MCF 10A (cell line): ENCODE data around the gene SHOX. TPM values are rescaled to one million over a fixed set of nuclear protein-coding genes. Genes with fewer than 3 reads are reported as not detected.

Source experiments
- BruUV-seq: library from RNA; stranded (reverse); fragments of 400-500 nt; replicated peaks from 2 replicates; lab custom pipeline; 2021; lab: Mats Ljungman, UMichigan
- CTCF ChIA-PET: fragments of 300-600 bp; sonication (Branson Sonifier 250); formaldehyde crosslinking; extraction: SDS; loops from one replicate; lab custom pipeline; 2021; ENCODE audit warnings: antibody characterized with exemption, inconsistent platforms; lab: Yijun Ruan, JAX
- POLR2A ChIA-PET: fragments of 300-600, 350-650 bp; sonication (Branson Sonifier 250); formaldehyde crosslinking; extraction: SDS; loops from one replicate; lab custom pipeline; 2020; ENCODE audit warnings: antibody characterized with exemption, inconsistent platforms; lab: Yijun Ruan, JAX
- DNase-seq: peaks from one replicate; pipeline ENCODE4 v3.0.0-alpha.2; 2018; ENCODE audit not compliant: unreplicated experiment
- H3K27ac Mint-ChIP-seq: one replicate; pipeline ENCODE4 v1.8.0; 2022; ENCODE audit warnings: mild to moderate bottlenecking, low read depth, mixed read lengths; ENCODE audit not compliant: unreplicated experiment
- H3K27me3 Mint-ChIP-seq: one replicate; pipeline ENCODE4 v1.8.0; 2022; ENCODE audit warnings: mixed read lengths; ENCODE audit not compliant: insufficient read depth, unreplicated experiment
- H3K36me3 Mint-ChIP-seq: one replicate; pipeline ENCODE4 v1.8.0; 2022; ENCODE audit warnings: mild to moderate bottlenecking, moderate library complexity, mixed read lengths; ENCODE audit not compliant: insufficient read depth, unreplicated experiment
- H3K4me1 Mint-ChIP-seq: one replicate; pipeline ENCODE4 v1.8.0; 2022; ENCODE audit warnings: mixed read lengths; ENCODE audit not compliant: insufficient read depth, unreplicated experiment
- H3K4me3 Mint-ChIP-seq: one replicate; pipeline ENCODE4 v1.8.0; 2022; ENCODE audit warnings: mild to moderate bottlenecking, moderate library complexity, mixed read lengths; ENCODE audit not compliant: unreplicated experiment
- H3K9me3 Mint-ChIP-seq: one replicate; pipeline ENCODE4 v1.8.0; 2022; ENCODE audit warnings: mixed read lengths; ENCODE audit not compliant: unreplicated experiment
- CTCF ChIP-seq: fragments of 200-600 bp; IDR thresholded peaks from one replicate; pipeline ENCODE4 v1.8.0; 2022; ENCODE audit warnings: antibody characterized with exemption, mild to moderate bottlenecking; ENCODE audit not compliant: unreplicated experiment
- intact Hi-C: fragments of 100-400 bp; cut with micrococcal nuclease; formaldehyde crosslinking; loops from 2 replicates; pipeline ENCODE4 v1.14.1; 2022
- total RNA-seq: library from RNA; stranded (reverse); gene quantifications from 2 replicates; pipeline ENCODE4 v1.2.3, GENCODE V29; 2022

SHOX gene
- total RNA-seq, 1 experiment from 2014 or later: not detected

GRCh38 chrX:694800-695199, 64.2 kb downstream of the SHOX start:
- CTCF ChIA-PET: no interaction called here
- H3K36me3 Mint-ChIP-seq: no peaks in the 10 kb centered on the region
- BruUV-seq: no TSS peak
- no peaks in the 10 kb centered on the region for H3K27me3 Mint-ChIP-seq
- H3K4me3 Mint-ChIP-seq: no peak overlapping the region
- POLR2A ChIA-PET: no interaction called here
- no peaks in the 10 kb centered on the region for H3K4me1 Mint-ChIP-seq
- no peak overlapping the region for H3K27ac Mint-ChIP-seq
- intact Hi-C loops: no loop called here
- peaks cover 23% of the 10 kb centered on the region for H3K9me3 Mint-ChIP-seq
- no peak for DNase-seq
- no peak for TF ChIP-seq CTCF

GRCh38 chrX:698206-698605, 67.6 kb downstream of the SHOX start:
- BruUV-seq: no TSS peak
- no peak for DNase-seq
- H3K27ac Mint-ChIP-seq: no peak overlapping the region
- TF ChIP-seq CTCF: no peak
- peaks cover 30% of the 10 kb centered on the region for H3K9me3 Mint-ChIP-seq
- H3K4me1 Mint-ChIP-seq: no peaks in the 10 kb centered on the region
- ChIA-PET POLR2A (no interaction called here), CTCF (no interaction called here)
- no peaks in the 10 kb centered on the region for H3K27me3 Mint-ChIP-seq
- no peaks in the 10 kb centered on the region for H3K36me3 Mint-ChIP-seq
- intact Hi-C loops: no loop called here
- H3K4me3 Mint-ChIP-seq: no peak overlapping the region

GRCh38 chrX:700936-701335, 70.3 kb downstream of the SHOX start:
- POLR2A ChIA-PET: no interaction called here
- CTCF ChIA-PET: no interaction called here
- no peak overlapping the region for H3K4me3 Mint-ChIP-seq
- no peak for DNase-seq
- H3K36me3 Mint-ChIP-seq: peaks cover 1% of the 10 kb centered on the region
- no peak for TF ChIP-seq CTCF
- H3K27me3 Mint-ChIP-seq: no peaks in the 10 kb centered on the region
- H3K9me3 Mint-ChIP-seq: peaks cover 41% of the 10 kb centered on the region
- no TSS peak for BruUV-seq
- H3K27ac Mint-ChIP-seq: no peak overlapping the region
- intact Hi-C loops: no loop called here
- H3K4me1 Mint-ChIP-seq: no peaks in the 10 kb centered on the region

- H3K36me3 Mint-ChIP-seq: peaks cover 4% of the 10 kb centered on the region
- H3K27me3 Mint-ChIP-seq: no peaks in the 10 kb centered on the region
- no TSS peak for BruUV-seq
- CTCF ChIA-PET: no interaction called here
- no peaks in the 10 kb centered on the region for H3K4me1 Mint-ChIP-seq
- TF ChIP-seq CTCF: no peak
- H3K4me3 Mint-ChIP-seq: no peak overlapping the region
- peaks cover 41% of the 10 kb centered on the region for H3K9me3 Mint-ChIP-seq
- POLR2A ChIA-PET: no interaction called here
- no peak for DNase-seq
- H3K27ac Mint-ChIP-seq: no peak overlapping the region
- intact Hi-C loops: no loop called here
Observed at GRCh38 chrX:701673-702072, 71.1 kb downstream of the SHOX start.
